SH-SY5Y (cell line): ENCODE results near the gene ANLN.

Experiments used
- GATA2 ChIP-seq: IDR thresholded peaks from 2 replicates; pipeline ENCODE4 v1.6.1; 2011; ENCODE audit warnings: mild to moderate bottlenecking, low read depth, low read length
- GATA3 ChIP-seq: IDR thresholded peaks from 2 replicates; pipeline ENCODE4 v1.6.1; 2011; ENCODE audit warnings: low read depth, mild to moderate bottlenecking, low read length, moderate library complexity

- TF ChIP-seq GATA3 (no peak), GATA2 (no peak)
Observed at GRCh38 chr7:36469236-36469635, 79.6 kb downstream of the ANLN start.
